BJ (cell line): Measurements from ENCODE around the gene CTNNBL1. TPM values are rescaled to one million over a fixed set of nuclear protein-coding genes. Genes with fewer than 3 reads are reported as not detected.

Experiments used
- CTCF ChIA-PET: fragments of 350-600 bp; formaldehyde crosslinking; extraction: SDS; loops from one replicate; lab custom pipeline; 2021; ENCODE audit warnings: antibody characterized with exemption, inconsistent platforms; lab: Yijun Ruan, JAX
- POLR2A ChIA-PET: fragments of 300-600 bp; sonication (Branson Sonifier 250); formaldehyde crosslinking; extraction: SDS; loops from one replicate; lab custom pipeline; 2021; ENCODE audit warnings: antibody characterized with exemption; lab: Charles Lee
- DNase-seq: peaks from one replicate; pipeline ENCODE4 v3.0.0-alpha.2; 2011; ENCODE audit warnings: low read depth
- H3K27me3 ChIP-seq: 2 replicates; pipeline ENCODE4 v1.6.0; 2011; ENCODE audit warnings: low read length; ENCODE audit not compliant: control insufficient read depth, insufficient read depth
- H3K36me3 ChIP-seq: 2 replicates; pipeline ENCODE4 v1.5.1; 2011; ENCODE audit warnings: low read length; ENCODE audit not compliant: control insufficient read depth, insufficient read depth
- H3K4me3 ChIP-seq: 2 replicates; pipeline ENCODE4 v1.5.1; 2011; ENCODE audit warnings: low read depth, mild to moderate bottlenecking, control low read depth, low read length
- CTCF ChIP-seq: IDR thresholded peaks from 2 replicates; pipeline ENCODE4 v1.5.1; 2011; ENCODE audit warnings: low read depth, mild to moderate bottlenecking, control low read depth, inconsistent platforms, low read length, moderate library complexity; ENCODE audit not compliant: insufficient read depth
- polyA plus RNA-seq: library from polyadenylated mRNA; depleted of rRNA; stranded (reverse); fragments of >200 nt; gene quantifications from 2 replicates; pipeline ENCODE4 v1.2.3, GENCODE V29; 2011

The CTNNBL1 gene
- polyA plus RNA-seq, 1 experiment, result 38.4 TPM

- DNase-seq, result no peak
- TF ChIP-seq CTCF, result no peak
- ChIA-PET CTCF (interaction anchor here (1.6 kb wide), 1 partner anchor 11 kb away, joined by 3 read pairs; no protein-coding TSS in a partner anchor), POLR2A (no interaction called here)
- Histone ChIP-seq H3K4me3 (no peak overlapping the region), H3K27me3 (peaks cover 8% of the 10 kb centered on the region), H3K36me3 (no peaks in the 10 kb centered on the region)
Observed at GRCh38 chr20:37892001-37892400, 198.2 kb downstream of the CTNNBL1 start.

- CTCF ChIA-PET, result interaction anchor here (0.6 to 1.6 kb wide), 3 partner anchors 13 to 1288 kb away, joined by 3 read pairs; partner anchors contain the start of gene RAB5IF
- POLR2A ChIA-PET, result no interaction called here
Observed at GRCh38 chr20:37893566-37894241, 199.9 kb downstream of the CTNNBL1 start.

GRCh38 chr20:37894454-37894853 lies 200.6 kb downstream of the CTNNBL1 start:
- TF ChIP-seq CTCF, result no peak
- Histone ChIP-seq H3K4me3 (no peak overlapping the region), H3K27me3 (peaks cover 6% of the 10 kb centered on the region), H3K36me3 (no peaks in the 10 kb centered on the region)
- no peak for DNase-seq
- ChIA-PET POLR2A (no interaction called here), CTCF (no interaction called here)

More at GRCh38 chr20:37893566-37894241, 199.9 kb downstream of the CTNNBL1 start:
- TF ChIP-seq CTCF, result no peak
- DNase-seq, result no peak
- no peak overlapping the region for H3K4me3 ChIP-seq
- no peaks in the 10 kb centered on the region for H3K36me3 ChIP-seq
- H3K27me3 ChIP-seq, result peaks cover 8% of the 10 kb centered on the region

- ChIA-PET POLR2A (no interaction called here), CTCF (interaction anchor here (1.4 kb wide), 1 partner anchor 331 kb away, joined by 3 read pairs; no protein-coding TSS in a partner anchor)
- Histone ChIP-seq H3K27me3 (peaks cover 9% of the 10 kb centered on the region), H3K36me3 (no peaks in the 10 kb centered on the region), H3K4me3 (no peak overlapping the region)
- DNase-seq, result no peak
- no peak for TF ChIP-seq CTCF
Observed at GRCh38 chr20:37895166-37895565, 201.3 kb downstream of the CTNNBL1 start.

GRCh38 chr20:37896932-37897548 lies 203.2 kb downstream of the CTNNBL1 start:
- no peaks in the 10 kb centered on the region for H3K36me3 ChIP-seq
- no peak overlapping the region for H3K4me3 ChIP-seq
- peaks cover 14% of the 10 kb centered on the region for H3K27me3 ChIP-seq
- ChIA-PET POLR2A (no interaction called here), CTCF (interaction anchor here (0.7 kb wide), 1 partner anchor 218 kb away, joined by 3 read pairs; no protein-coding TSS in a partner anchor)
- peak; percentile 22 for TF ChIP-seq CTCF
- no peak for DNase-seq
